ENCODE data around the gene FSCN2. TPM values are rescaled to one million over a fixed set of nuclear protein-coding genes. Genes with fewer than 3 reads are reported as not detected.

FSCN2 gene
- total RNA-seq, 4 donors from 2014 or later: 9.7 to 20.7 (median 17.0) TPM

DNA sequence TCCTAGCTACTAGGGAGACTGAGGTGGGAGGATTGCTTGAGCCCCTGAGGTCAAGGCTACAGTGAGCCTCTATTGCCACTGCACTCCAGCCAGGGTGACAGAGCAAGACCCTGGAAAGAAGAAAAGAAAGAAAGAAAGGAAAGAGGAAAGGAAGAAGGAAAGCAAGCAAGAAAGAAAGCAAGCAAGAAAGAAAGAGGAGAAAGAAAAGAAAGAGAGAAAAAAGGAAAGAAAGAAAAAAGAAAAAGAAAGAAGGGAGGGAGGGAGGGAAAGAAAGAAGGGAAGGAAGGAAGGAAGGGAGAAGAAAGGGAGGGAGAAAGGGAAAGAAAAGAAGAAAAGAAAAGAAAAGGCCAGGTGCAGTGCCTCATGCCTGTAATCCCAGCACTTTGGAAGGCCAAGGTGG, 24.6 kb upstream of the FSCN2 start:
- no peak for DNase-seq
- H3K27me3 ChIP-seq: no peaks in the 10 kb centered on the region
- intact Hi-C loops (cut with DNase I): no loop called here
- H3K4me1 ChIP-seq: peaks cover 2% of the 10 kb centered on the region in 2 donors
- H3K36me3 ChIP-seq: no peaks in the 10 kb centered on the region
- H3K9me3 ChIP-seq: no peaks in the 10 kb centered on the region
- TF ChIP-seq, protein P1, sequence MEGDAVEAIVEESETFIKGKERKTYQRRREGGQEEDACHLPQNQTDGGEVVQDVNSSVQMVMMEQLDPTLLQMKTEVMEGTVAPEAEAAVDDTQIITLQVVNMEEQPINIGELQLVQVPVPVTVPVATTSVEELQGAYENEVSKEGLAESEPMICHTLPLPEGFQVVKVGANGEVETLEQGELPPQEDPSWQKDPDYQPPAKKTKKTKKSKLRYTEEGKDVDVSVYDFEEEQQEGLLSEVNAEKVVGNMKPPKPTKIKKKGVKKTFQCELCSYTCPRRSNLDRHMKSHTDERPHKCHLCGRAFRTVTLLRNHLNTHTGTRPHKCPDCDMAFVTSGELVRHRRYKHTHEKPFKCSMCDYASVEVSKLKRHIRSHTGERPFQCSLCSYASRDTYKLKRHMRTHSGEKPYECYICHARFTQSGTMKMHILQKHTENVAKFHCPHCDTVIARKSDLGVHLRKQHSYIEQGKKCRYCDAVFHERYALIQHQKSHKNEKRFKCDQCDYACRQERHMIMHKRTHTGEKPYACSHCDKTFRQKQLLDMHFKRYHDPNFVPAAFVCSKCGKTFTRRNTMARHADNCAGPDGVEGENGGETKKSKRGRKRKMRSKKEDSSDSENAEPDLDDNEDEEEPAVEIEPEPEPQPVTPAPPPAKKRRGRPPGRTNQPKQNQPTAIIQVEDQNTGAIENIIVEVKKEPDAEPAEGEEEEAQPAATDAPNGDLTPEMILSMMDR (IDR thresholded peaks at IDR 0.05): no peak
- no peak for TF ChIP-seq POLR2A (IDR thresholded peaks at IDR 0.05)
- no peak overlapping the region for H3K27ac ChIP-seq
- H3K4me3 ChIP-seq (replicated peaks in 1 of 3): no peak overlapping the region

DNA sequence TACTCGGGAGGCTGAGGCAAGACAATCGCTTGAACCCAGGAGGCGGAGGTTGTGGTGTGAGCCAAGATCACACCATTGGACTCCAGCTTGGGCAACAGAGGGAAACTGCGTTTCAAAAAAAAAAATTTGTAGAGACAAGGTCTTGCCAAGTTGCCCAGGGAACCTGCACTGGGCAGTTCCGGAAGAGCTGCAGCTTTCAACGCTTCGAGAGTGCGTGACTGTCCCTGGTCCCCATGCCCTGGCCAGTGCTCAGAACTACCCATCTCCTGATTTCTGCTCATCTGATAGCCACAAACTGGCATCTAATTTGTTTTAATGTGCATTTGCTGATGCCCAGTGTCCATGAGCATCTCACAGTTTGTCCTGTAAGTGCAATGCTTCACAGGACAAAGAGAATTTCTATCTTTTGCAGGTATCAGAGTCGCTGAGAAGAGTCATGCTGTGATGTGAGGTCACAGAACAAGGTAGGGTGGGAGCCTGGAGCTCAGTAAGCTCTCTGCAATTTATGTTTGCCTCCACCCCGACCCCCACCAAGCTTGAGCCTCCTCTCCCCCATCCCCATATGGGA, 19.5 kb upstream of the FSCN2 start:
- Histone ChIP-seq H3K4me1 (peaks cover 18 to 27% of the 10 kb centered on the region in 2 donors), H3K4me3 (replicated peaks in 1 of 3) (peak overlapping the region in 2 of 3 donors; percentile 96 to 97), H3K9me3 (no peaks in the 10 kb centered on the region), H3K27me3 (no peaks in the 10 kb centered on the region), H3K27ac (peak overlapping the region; percentile 56 to 100 (median 99)), H3K36me3 (peaks cover 28 to 31% of the 10 kb centered on the region in 2 donors)
- peak; percentile 53 to 68 for DNase-seq
- TF ChIP-seq, protein P1 (IDR thresholded peaks at IDR 0.05): no peak
- peak in 1 of 2 donors; percentile 22 for TF ChIP-seq POLR2A (IDR thresholded peaks at IDR 0.05)
- intact Hi-C loops (cut with DNase I): no loop called here
- 42 to 61% methylated on average over 10 of the region's 10 CpGs for WGBS, 2 donors

DNA sequence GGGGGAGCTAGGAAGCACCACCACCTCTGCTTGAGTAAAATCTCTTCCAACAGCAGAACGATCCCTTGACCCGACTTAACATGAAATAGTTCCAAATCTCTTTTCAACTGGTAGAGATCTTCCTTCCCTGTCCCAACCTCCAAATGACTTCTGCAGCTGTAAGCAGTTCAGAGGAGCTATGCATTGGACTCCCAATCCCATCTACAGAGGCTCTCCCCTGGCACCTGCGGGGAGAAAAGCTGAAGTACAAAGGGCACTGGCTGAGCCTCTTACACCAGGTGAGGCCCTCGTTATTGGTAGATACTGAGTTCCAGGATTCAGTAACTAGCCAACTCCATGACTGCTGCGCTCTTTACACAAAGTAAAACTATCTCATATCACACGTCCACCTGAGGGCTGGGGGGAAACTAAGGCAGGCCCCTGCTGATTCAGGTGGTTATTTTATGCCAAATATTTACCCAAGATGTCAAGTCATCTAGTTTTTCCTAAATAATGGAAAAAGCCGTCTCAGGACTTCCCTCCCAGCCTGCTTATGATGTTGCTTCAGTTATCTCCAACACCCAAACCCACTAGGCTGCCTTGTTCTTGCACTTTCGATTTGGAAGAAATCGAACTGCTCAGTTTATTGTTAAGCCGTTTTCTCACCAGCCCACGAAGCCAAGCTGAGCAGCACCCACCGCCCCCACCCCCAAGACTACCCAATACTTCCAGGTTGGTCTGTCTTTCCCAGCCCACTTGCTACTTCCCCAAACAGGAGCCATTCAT, 18.8 kb upstream of the FSCN2 start:
- Histone ChIP-seq H3K9me3 (no peaks in the 10 kb centered on the region), H3K36me3 (peaks cover 28 to 31% of the 10 kb centered on the region in 2 donors), H3K4me3 (replicated peaks in 1 of 3) (peak overlapping the region in 2 of 3 donors; percentile 96 to 97), H3K27me3 (no peaks in the 10 kb centered on the region), H3K27ac (peak overlapping the region; percentile 56 to 100 (median 99)), H3K4me1 (peaks cover 22 to 34% of the 10 kb centered on the region in 2 donors)
- 22 to 23% methylated on average over 12 of the region's 12 CpGs for WGBS, 2 donors
- TF ChIP-seq POLR2A (IDR thresholded peaks at IDR 0.05): no peak
- TF ChIP-seq, protein P1 (IDR thresholded peaks at IDR 0.05): no peak
- intact Hi-C loops (cut with DNase I): no loop called here
- DNase-seq: peak in 1 of 2 donors; percentile 35

DNA sequence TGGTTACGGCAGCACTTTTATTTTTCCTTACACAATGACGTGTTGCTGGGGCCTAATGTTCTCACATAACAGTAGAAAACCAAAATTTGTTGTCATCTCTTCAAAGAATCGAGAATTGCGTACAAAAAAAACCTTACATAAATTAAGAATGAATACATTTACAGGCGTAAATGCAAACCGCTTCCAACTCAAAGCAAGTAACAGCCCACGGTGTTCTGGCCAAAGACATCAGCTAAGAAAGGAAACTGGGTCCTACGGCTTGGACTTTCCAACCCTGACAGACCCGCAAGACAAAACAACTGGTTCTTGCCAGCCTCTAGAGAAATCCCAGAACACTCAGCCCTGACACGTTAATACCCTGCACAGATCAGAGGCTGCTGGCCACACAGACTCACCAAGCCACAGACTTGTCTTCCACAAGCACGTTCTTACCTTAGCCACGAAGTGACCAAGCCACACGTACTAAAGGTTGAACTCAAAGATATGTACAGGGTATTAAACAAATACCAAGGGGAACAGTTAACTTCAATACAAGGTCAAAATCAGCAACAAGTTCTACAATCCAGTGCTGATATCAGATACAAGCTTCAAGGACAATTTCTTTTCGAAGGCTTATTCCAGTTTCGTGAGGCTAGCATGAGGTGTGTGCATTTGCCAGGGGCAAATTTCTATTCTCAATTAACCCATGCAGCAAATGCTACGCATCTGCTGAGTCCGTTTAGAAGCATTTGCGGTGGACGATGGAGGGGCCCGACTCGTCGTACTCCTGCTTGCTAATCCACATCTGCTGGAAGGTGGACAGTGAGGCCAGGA, 18.0 kb upstream of the FSCN2 start:
- TF ChIP-seq, protein P1 (IDR thresholded peaks at IDR 0.05): no peak
- no peak for TF ChIP-seq POLR2A (IDR thresholded peaks at IDR 0.05)
- no peak for DNase-seq
- no peaks in the 10 kb centered on the region for H3K9me3 ChIP-seq
- H3K27ac ChIP-seq: peak overlapping the region; percentile 99 to 100 (median 99)
- 6 to 10% methylated on average over 15 to 22 of the region's 22 CpGs for WGBS, 2 donors
- peaks cover 28 to 31% of the 10 kb centered on the region in 2 donors for H3K36me3 ChIP-seq
- peaks cover 22 to 34% of the 10 kb centered on the region in 2 donors for H3K4me1 ChIP-seq
- intact Hi-C loops (cut with DNase I): loop anchor here (2.0 kb wide), 1 partner anchor 113 kb away; no protein-coding TSS in a partner anchor
- H3K27me3 ChIP-seq: no peaks in the 10 kb centered on the region
- H3K4me3 ChIP-seq (replicated peaks in 1 of 3): peak overlapping the region; percentile 92 to 97 (median 96)
